HG02970 (cell line): ENCODE results near the gene HMGN3.

ENCODE experiments used
- ATAC-seq: cut with Tn5 transposase; IDR thresholded peaks from one replicate; pipeline ENCODE4 v1.9.1; 2021; ENCODE audit warnings: mild to moderate bottlenecking, moderate library complexity, moderate number of reproducible peaks; ENCODE audit not compliant: unreplicated experiment, low FRiP score

HMGN3 gene

GRCh38 chr6:79233611-79234149 is 802 bp downstream of the HMGN3 start:
- ATAC-seq: peak; percentile 61

DNA sequence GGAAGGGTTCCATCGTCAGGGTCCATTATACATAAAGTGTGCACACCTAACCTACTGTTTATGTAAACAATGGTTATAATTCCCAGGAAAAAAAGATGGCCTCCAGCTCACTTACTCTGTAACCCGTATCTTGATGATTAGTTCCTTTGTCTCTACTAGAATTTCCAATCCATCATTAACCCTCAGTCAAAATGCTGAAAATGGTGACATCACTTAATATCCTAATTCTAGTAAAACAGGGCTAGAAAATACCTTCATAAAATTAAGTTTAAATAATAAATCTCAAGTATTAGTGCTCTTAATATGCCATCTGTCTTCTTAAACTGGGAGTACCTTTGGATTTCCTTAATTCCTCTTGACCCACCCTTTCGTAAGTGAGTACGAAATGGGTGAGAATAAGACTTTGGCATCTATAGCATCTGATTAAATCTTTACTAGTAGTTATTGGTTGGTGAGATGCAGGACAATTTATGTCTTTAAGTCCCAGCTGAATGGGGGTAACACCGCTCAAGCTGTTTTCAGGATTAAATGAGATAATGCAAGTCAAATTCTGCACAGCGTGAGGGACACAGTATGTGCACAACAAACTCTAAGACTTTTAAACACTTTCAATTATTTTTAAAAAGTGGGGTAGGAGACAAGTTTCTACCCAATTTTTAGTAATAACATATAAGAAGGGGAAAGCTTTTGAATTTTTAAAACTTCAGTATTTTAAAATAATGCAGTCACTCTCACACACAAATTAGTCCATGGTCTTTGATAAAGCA is 1.6 kb downstream of the HMGN3 start:
- no peak for ATAC-seq

DNA sequence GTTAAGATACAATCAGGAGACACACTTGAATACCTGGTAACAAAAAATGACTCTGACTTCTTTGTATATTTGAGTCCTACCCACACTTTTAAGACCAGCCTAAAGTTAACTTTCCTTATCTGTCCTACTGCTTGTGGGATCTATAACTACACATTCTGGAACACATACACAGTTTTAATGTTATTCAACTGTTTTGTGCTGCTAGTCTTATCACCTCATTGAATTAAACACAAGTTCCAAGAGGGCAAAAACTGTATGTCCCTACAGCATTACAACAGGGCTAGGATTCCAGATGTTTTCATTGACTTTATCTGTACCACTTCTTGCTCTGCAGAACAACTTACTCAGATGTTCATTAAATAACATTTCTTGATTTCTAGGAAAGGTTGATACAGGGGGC is 2.8 kb downstream of the HMGN3 start:
- no peak for ATAC-seq

- ATAC-seq: no peak
These were observed 3.4 kb downstream of the HMGN3 start for GRCh38 chr6:79231101-79231500.

GRCh38 chr6:79230149-79230548 is 4.3 kb downstream of the HMGN3 start:
- no peak for ATAC-seq

DNA sequence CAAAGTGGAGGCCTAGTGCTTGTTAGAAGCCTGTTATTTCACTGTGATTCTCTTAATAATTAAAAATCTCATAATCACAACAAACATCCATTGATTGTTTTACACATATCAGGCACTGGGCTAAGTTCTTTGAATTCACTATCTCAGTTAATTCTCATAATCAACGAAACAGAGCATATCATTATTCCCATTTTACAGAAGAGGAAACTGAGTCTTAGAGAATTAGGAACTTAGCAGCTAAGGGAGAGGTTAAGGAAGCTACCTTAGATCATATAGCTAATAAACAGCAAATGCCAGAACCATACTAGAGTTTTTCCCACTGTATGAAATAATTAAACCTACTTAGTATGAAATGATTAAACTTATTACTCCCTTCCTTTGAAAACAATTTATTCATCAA is 7.0 kb downstream of the HMGN3 start:
- ATAC-seq: no peak

GRCh38 chr6:79226660-79227059 is 7.8 kb downstream of the HMGN3 start:
- no peak for ATAC-seq

DNA sequence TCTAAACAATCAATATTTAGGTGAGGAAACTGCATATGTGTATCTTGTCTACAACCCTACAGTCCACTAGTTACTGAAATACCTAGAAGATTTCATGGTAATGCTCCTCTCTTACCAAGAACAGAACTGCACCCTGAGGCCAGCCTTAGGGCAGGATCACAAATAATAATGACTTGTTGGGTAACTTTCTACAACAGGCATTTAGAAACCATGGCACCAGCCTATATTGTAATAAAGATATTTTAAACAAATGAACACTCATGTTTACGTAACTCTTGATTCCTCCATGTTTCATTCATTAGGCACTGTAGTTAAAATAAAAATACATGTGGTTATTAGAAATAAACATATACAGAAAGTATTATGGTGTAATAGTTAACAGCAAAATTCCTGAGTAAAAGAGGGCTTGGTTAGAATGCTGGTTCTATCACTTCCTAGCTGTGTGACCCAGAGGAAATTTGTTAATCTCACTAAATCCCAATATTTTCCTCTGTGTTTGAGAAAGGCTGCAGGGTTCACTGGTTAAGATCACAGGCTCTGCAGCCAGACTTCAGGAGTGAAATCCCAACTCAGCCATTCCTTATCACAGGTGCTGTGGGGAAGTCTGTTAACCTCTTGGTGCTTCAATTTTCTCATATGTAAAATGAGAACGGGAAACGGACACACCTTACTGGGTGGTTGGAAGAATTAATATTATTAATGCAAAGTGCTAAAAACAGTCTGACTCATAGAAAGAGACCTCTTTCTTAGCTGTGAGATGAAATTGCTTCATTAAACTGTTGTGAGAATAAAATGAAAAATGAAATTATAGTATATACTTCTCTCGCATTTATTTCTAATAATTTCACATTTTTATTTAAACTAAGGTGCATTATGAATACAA is 8.5 kb downstream of the HMGN3 start:
- no peak for ATAC-seq

DNA sequence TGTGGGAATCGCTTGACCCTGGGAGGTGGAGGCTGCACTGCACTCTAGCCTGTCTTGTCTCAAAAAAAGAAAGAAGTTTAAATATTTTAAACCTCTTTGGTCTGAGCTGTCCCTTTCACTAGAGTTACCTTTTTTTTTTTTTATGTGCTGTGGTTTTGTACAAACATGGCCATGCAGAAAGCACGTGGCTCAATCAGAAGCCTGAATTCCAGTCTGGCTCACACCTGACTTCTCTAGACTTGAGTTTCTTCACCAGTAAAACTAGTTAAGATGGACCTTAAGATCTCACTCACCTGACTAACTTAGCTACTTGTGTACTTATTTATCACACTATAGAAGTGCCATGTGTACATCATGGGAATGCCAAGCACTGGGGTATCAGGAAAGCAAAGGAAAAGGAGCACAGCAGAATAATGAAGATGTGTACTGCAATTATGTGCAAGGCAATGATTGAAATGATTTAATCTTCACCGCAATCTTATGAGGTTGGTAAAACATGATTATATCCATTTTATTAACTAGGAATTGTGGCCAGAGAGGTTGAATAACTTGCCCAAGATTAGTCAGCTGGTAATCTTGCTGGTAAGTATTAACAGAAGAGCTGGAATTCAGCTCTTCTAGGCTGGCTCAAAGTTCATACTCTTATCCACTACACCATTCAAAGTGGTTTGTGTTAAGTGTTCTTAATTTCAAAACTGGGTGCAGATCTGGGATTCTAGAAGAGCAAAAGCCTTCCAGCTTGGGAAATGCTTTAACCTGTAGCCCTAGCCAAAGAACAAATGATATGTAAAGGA is 10.7 kb downstream of the HMGN3 start:
- ATAC-seq: no peak

GRCh38 chr6:79215213-79215824 is 19.2 kb downstream of the HMGN3 start:
- ATAC-seq: no peak

DNA sequence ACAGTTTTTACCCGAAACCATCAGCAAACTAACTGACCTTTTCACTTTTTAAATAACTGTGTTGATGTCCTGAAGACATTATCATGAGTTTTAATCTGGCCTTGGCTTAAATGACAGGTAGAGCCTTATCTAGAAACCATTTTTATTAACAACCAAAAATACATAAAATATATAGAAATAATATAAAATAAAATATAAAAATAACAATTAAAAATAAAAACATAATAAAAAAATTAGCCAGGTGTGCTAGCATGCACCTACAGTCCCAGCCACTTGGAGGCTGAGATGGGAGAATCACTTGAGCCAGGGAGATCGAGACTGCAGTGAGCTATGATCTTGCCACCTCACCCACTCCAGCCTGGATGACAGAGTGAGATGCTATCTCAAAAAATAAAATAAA is 21.6 kb downstream of the HMGN3 start:
- no peak for ATAC-seq

GRCh38 chr6:79208816-79209215 is 25.7 kb downstream of the HMGN3 start:
- ATAC-seq: no peak

DNA sequence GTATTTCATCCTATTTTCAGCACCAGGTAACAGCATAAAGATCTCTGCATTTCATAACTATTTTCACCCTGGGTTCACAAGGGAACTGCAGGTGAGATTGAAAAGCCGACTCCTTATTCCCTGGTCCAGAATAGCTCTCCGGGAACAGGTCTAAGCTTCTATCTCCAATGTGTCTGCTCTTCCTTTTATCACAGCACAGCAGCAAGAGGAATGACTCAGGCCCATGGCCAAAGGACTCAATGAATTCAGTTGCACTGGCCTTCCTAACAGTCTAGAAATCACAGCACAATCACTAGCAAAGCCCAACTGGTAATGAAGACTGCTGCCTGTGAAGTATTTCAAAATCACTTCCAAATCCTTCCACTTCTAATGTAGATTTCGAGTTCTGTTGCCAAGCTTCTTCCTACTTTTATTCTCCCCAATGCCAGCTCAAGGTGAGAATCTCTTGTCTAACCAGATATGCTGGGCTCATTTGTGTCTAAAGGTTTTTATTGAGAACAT is 30.7 kb downstream of the HMGN3 start:
- ATAC-seq: no peak

GRCh38 chr6:79202556-79202955 is 31.9 kb downstream of the HMGN3 start:
- ATAC-seq: no peak

GRCh38 chr6:79201983-79202382 is 32.5 kb downstream of the HMGN3 start:
- no peak for ATAC-seq

- no peak for ATAC-seq
These were observed 33.3 kb downstream of the HMGN3 start for GRCh38 chr6:79201143-79201542.

- ATAC-seq: no peak
These were observed 37.6 kb downstream of the HMGN3 start for GRCh38 chr6:79196912-79197311.

GRCh38 chr6:79193971-79194370 is 40.5 kb downstream of the HMGN3 start:
- ATAC-seq: no peak

DNA sequence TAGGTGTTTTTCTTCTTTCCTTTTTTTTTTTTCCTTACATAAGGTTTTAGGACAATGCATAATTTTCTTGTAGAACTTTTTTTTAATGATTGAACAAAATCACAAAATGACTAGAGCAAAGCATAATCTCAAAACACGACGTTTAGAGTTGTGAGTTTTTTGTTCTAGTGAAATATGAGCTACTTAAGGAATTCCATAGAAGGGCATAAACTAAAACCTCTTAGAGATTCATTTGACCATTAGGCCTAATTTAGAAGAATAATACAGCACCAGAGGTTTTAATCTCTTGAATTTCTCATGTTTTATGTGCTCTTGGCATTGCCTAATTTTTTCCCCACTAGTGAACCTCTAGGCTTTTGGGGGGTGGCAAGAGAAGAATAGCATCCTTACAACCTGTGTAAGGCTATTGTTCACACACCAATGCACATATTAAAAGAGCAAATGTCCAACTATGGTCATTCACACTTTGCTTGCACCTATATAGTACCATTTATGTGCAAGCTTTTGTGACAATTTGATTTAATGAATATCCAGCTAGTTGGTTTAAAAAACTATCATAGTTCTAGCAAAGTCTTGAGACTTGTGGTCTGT is 44.6 kb downstream of the HMGN3 start:
- ATAC-seq: no peak
